ENCODE results near the gene NGEF.

NGEF gene

GRCh38 chr2:232920760-232921159 is 92.3 kb downstream of the NGEF start (continued):
- no peak for TF ChIP-seq PRDM6 (tag by site-specific recombination; IDR thresholded peaks at IDR 0.05)

- Histone ChIP-seq H3K27ac (ENCODE audit: extremely low read depth, low read depth, low read length) (no peak overlapping the region), H3K4me1 (ENCODE audit: control insufficient read depth, insufficient read depth, low read length) (no peaks in the 10 kb centered on the region), H3K36me3 (ENCODE audit: control insufficient read depth in 2 of 2, insufficient read depth in 1 of 2, low read length in 2 of 2) (peaks cover 0 to 14% of the 10 kb centered on the region in 2 experiments; a peak in 1 of 3 replicates), H3K9me3 (ENCODE audit: control insufficient read depth, insufficient read depth, low read depth, low read length) (no peaks in the 10 kb centered on the region), H3K4me3 (ENCODE audit: low read depth, low read length) (no peak overlapping the region)
- POLR2A ChIA-PET: no interaction called here
- CTCF ChIA-PET: no interaction called here
- peak; percentile 40 for TF ChIP-seq ZIC2 (tag by site-specific recombination; IDR thresholded peaks at IDR 0.05)
- TF ChIP-seq BCL11B (tag by site-specific recombination; IDR thresholded peaks at IDR 0.05; ENCODE audit: low read depth): no peak
- TF ChIP-seq GLIS1 (tag by site-specific recombination; IDR thresholded peaks at IDR 0.05): peak; percentile 93
Measured at GRCh38 chr2:232920055-232920454, 93.0 kb downstream of the NGEF start.

GRCh38 chr2:232919141-232919540 is 93.9 kb downstream of the NGEF start:
- H3K4me3 ChIP-seq (ENCODE audit: low read depth, low read length): no peak overlapping the region
- POLR2A ChIA-PET: no interaction called here
- no peak for TF ChIP-seq ZNF791 (tag by site-specific recombination; IDR thresholded peaks at IDR 0.05)
- TF ChIP-seq ZFHX2 (tag by site-specific recombination; conservative IDR thresholded peaks at IDR 0.05): no peak
- TF ChIP-seq ZNF394 (tag by site-specific recombination; IDR thresholded peaks at IDR 0.05; ENCODE audit: borderline replicate concordance): no peak
- no peaks in the 10 kb centered on the region for H3K4me1 ChIP-seq (ENCODE audit: control insufficient read depth, insufficient read depth, low read length)
- no peak overlapping the region for H3K27ac ChIP-seq (ENCODE audit: extremely low read depth, low read depth, low read length)
- CTCF ChIA-PET: no interaction called here
- H3K36me3 ChIP-seq (ENCODE audit: control insufficient read depth in 2 of 2, insufficient read depth in 1 of 2, low read length in 2 of 2): peaks cover 0 to 7% of the 10 kb centered on the region in 2 experiments; a peak in 1 of 3 replicates
- no peaks in the 10 kb centered on the region for H3K9me3 ChIP-seq (ENCODE audit: control insufficient read depth, insufficient read depth, low read depth, low read length)

- no peaks in the 10 kb centered on the region for H3K9me3 ChIP-seq (ENCODE audit: control insufficient read depth, insufficient read depth, low read depth, low read length)
- H3K36me3 ChIP-seq (ENCODE audit: control insufficient read depth in 2 of 2, insufficient read depth in 1 of 2, low read length in 2 of 2): no peaks in the 10 kb centered on the region
- POLR2A ChIA-PET: no interaction called here
- no peak overlapping the region for H3K4me3 ChIP-seq (ENCODE audit: low read depth, low read length)
- TF ChIP-seq ZNF248 (tag by site-specific recombination; IDR thresholded peaks at IDR 0.05) (no peak), ZNF362 (tag by site-specific recombination; IDR thresholded peaks at IDR 0.05) (no peak)
- no peak overlapping the region for H3K27ac ChIP-seq (ENCODE audit: extremely low read depth, low read depth, low read length)
- CTCF ChIA-PET: interaction anchor here (0.6 kb wide), 1 partner anchor 37 kb away, joined by 3 read pairs; no protein-coding TSS in a partner anchor
- H3K4me1 ChIP-seq (ENCODE audit: control insufficient read depth, insufficient read depth, low read length): no peaks in the 10 kb centered on the region
Measured at GRCh38 chr2:232913903-232914302, 99.2 kb downstream of the NGEF start.

GRCh38 chr2:232911712-232912277 is 101.3 kb downstream of the NGEF start:
- H3K36me3 ChIP-seq (ENCODE audit: control insufficient read depth in 2 of 2, insufficient read depth in 1 of 2, low read length in 2 of 2): no peaks in the 10 kb centered on the region
- H3K4me1 ChIP-seq (ENCODE audit: control insufficient read depth, insufficient read depth, low read length): no peaks in the 10 kb centered on the region
- TF ChIP-seq TRIM28 (IDR thresholded peaks at IDR 0.05; ENCODE audit: borderline replicate concordance, low read length): peak; percentile 20; the same call in 1 of the 2 replicates
- TF ChIP-seq ZNF433 (tag by site-specific recombination; IDR thresholded peaks at IDR 0.05; ENCODE audit: low read depth): no peak
- TF ChIP-seq SETDB1 (IDR thresholded peaks at IDR 0.05; ENCODE audit: insufficient read length, low read length): peak; percentile 79
- H3K9me3 ChIP-seq (ENCODE audit: control insufficient read depth, insufficient read depth, low read depth, low read length): no peaks in the 10 kb centered on the region
- H3K27ac ChIP-seq (ENCODE audit: extremely low read depth, low read depth, low read length): no peak overlapping the region
- H3K4me3 ChIP-seq (ENCODE audit: low read depth, low read length): no peak overlapping the region
- ChIA-PET POLR2A (no interaction called here), CTCF (no interaction called here)

All from HEK293 (cell line).